HepG2 (cell line): ENCODE data around the gene FANCG. TPM values are rescaled to one million over a fixed set of nuclear protein-coding genes. Genes with fewer than 3 reads are reported as not detected.

Source experiments
- ARNT ChIP-seq: fragments of 450-650 bp; IDR thresholded peaks from 2 replicates; pipeline ENCODE4 v1.6.1; 2017
- BHLHE40 ChIP-seq: IDR thresholded peaks from 2 replicates; pipeline ENCODE4 v1.6.1; 2011; ENCODE audit warnings: low read length, improper control_type of control experiment
- CAMTA2 ChIP-seq: sonication (generic); formaldehyde crosslinking; IDR thresholded peaks from 2 replicates; pipeline ENCODE4 v1.4.0; 2020; ENCODE audit warnings: mild to moderate bottlenecking, missing genetic modification reagents, borderline replicate concordance
- CEBPG ChIP-seq: IDR thresholded peaks from 2 replicates; pipeline ENCODE4 v1.6.1; 2016
- EZH2 ChIP-seq: conservative IDR thresholded peaks from 2 replicates; pipeline ENCODE4 v1.6.1; 2012; ENCODE audit warnings: mild to moderate bottlenecking, low read depth, low read length, moderate library complexity
- HIC2 ChIP-seq: sonication (generic); formaldehyde crosslinking; IDR thresholded peaks from 2 replicates; pipeline ENCODE4 v1.9.0; 2022; ENCODE audit warnings: low read depth, missing genetic modification reagents
- IKZF1 ChIP-seq: fragments of 450-650 bp; IDR thresholded peaks from 2 replicates; pipeline ENCODE4 v1.7.1; 2016
- MBD4 ChIP-seq: IDR thresholded peaks from 2 replicates; pipeline ENCODE4 v1.6.1; 2012; ENCODE audit warnings: low read length, inconsistent platforms, borderline replicate concordance
- PAX8 ChIP-seq: sonication (generic); formaldehyde crosslinking; IDR thresholded peaks from 2 replicates; pipeline ENCODE4 v1.8.0; 2022; ENCODE audit warnings: mild to moderate bottlenecking, missing genetic modification reagents, borderline replicate concordance
- REXO4 ChIP-seq: sonication (generic); formaldehyde crosslinking; IDR thresholded peaks from 2 replicates; pipeline ENCODE4 v1.8.0; 2022; ENCODE audit warnings: missing genetic modification reagents, mild to moderate bottlenecking, borderline replicate concordance
- RFXANK ChIP-seq: IDR thresholded peaks from 2 replicates; pipeline ENCODE4 v1.6.1; 2016
- SIX1 ChIP-seq: sonication (generic); formaldehyde crosslinking; IDR thresholded peaks from 2 replicates; pipeline ENCODE4 v1.4.0; 2020; ENCODE audit warnings: missing genetic modification reagents, borderline replicate concordance
- SOX13 ChIP-seq, 3 experiments: fragments of 450-650 bp in 1 of 3; sonication (generic) in 1 of 3; formaldehyde crosslinking in 1 of 3; IDR thresholded peaks in 2 of 3; conservative IDR thresholded peaks in 1 of 3; 2 replicates each; pipeline versions ENCODE4 v1.5.0 to v1.6.1; 2016 to 2020; ENCODE audit warnings: antibody characterized with exemption in 1 of 3, mild to moderate bottlenecking in 1 of 3, missing compliant biosample characterization in 1 of 3, missing genetic modification reagents in 1 of 3, moderate library complexity in 1 of 3
- SOX5 ChIP-seq: IDR thresholded peaks from 2 replicates; pipeline ENCODE4 v1.6.1; 2016; ENCODE audit warnings: borderline replicate concordance
- U2AF1 ChIP-seq: fragments of 200-400 bp; formaldehyde crosslinking; optimal IDR thresholded peaks from 2 replicates; pipeline ENCODE3; 2017; ENCODE audit warnings: mild to moderate bottlenecking, low read depth, low read length
- ZMAT3 ChIP-seq: sonication (generic); formaldehyde crosslinking; conservative IDR thresholded peaks from 2 replicates; pipeline ENCODE4 v1.7.0; 2021; ENCODE audit warnings: missing genetic modification reagents
- ZNF30 ChIP-seq: sonication (generic); formaldehyde crosslinking; IDR thresholded peaks from 2 replicates; pipeline ENCODE4 v1.5.0; 2020; ENCODE audit warnings: mild to moderate bottlenecking, missing genetic modification reagents
- ZNF354B ChIP-seq: sonication (generic); formaldehyde crosslinking; IDR thresholded peaks from 2 replicates; pipeline ENCODE4 v1.8.0; 2022; ENCODE audit warnings: mild to moderate bottlenecking, missing genetic modification reagents
- ZNF44 ChIP-seq: sonication (generic); formaldehyde crosslinking; IDR thresholded peaks from 2 replicates; pipeline ENCODE4 v1.5.1; 2020; ENCODE audit warnings: mild to moderate bottlenecking, missing genetic modification reagents
- ZNF503 ChIP-seq: sonication (generic); formaldehyde crosslinking; IDR thresholded peaks from 2 replicates; pipeline ENCODE4 v1.4.0; 2020; ENCODE audit warnings: missing genetic modification reagents
- ZNF510 ChIP-seq: sonication (generic); formaldehyde crosslinking; IDR thresholded peaks from 2 replicates; pipeline ENCODE4 v1.4.0; 2020; ENCODE audit warnings: low read depth, mild to moderate bottlenecking, missing genetic modification reagents
- ZNF644 ChIP-seq: IDR thresholded peaks from 2 replicates; pipeline ENCODE4 v1.6.1; 2016; ENCODE audit warnings: low read depth
- ZNF766 ChIP-seq: sonication (generic); formaldehyde crosslinking; IDR thresholded peaks from 2 replicates; pipeline ENCODE4 v1.5.0; 2020; ENCODE audit warnings: missing genetic modification reagents, borderline replicate concordance
- ZSCAN31 ChIP-seq: sonication (generic); formaldehyde crosslinking; IDR thresholded peaks from 2 replicates; pipeline ENCODE4 v1.5.0; 2020; ENCODE audit warnings: low read depth, mild to moderate bottlenecking, missing genetic modification reagents
- polyA plus RNA-seq, 8 experiments: library from polyadenylated mRNA; depleted of rRNA in 3 of 8; stranded (reverse) in 7 of 8; unstranded in 1 of 8; fragments of >200 nt; fragmentation: Illumina TruSeq in 4 of 8; extraction: Trizol in 4 of 8; gene quantifications; 2 replicates each; pipeline versions ENCODE4 v1.2.1 to v1.2.3, GENCODE V29; 2011 to 2016; ENCODE audit warnings: low read depth in 4 of 8, missing spikeins in 1 of 8, mixed read lengths in 1 of 8; ENCODE audit not compliant: insufficient read depth in 1 of 8
- total RNA-seq, 5 experiments: library from RNA; depleted of rRNA; stranded (reverse); fragments of >200 nt; fragmentation: Illumina TruSeq; extraction: Trizol; gene quantifications; 2 replicates each; pipeline ENCODE4 v1.2.3, GENCODE V29; 2016; ENCODE audit warnings: low read depth in 1 of 5
- TF ChIP-seq, protein P1 (sequence below): sonication (generic); formaldehyde crosslinking; IDR thresholded peaks from 2 replicates; pipeline ENCODE4 v1.8.0; 2022; ENCODE audit warnings: low read depth, missing genetic modification reagents

The FANCG gene
- total and polyA plus RNA-seq, 2 of the 13 experiments (the other 11 are each of a cell fraction or from before 2014, with no cell fraction given) = 14.4 to 45.1 TPM

- TF ChIP-seq HIC2 (CRISPR knock-in tag) (no peak), ARNT (no peak), ZNF644 (no peak), CAMTA2 (CRISPR knock-in tag) (no peak), ZMAT3 (CRISPR knock-in tag) (peak; percentile 78), ZSCAN31 (peak; percentile 81), CEBPG (CRISPR knock-in tag) (peak; percentile 27; the same call in 1 of the 2 replicates), ZNF354B (CRISPR knock-in tag) (no peak), ZNF44 (CRISPR knock-in tag) (no peak; the same call in 1 of the 2 replicates), BHLHE40 (0 out of 2 replicates have a peak, but pooled peaks have one; percentile 5), ZNF510 (CRISPR knock-in tag) (no peak), U2AF1 (no peak), REXO4 (no peak), ZNF503 (CRISPR knock-in tag) (0 out of 2 replicates have a peak, but pooled peaks have one; percentile 64), IKZF1 (no peak), MBD4 (no peak), PAX8 (CRISPR knock-in tag) (no peak), ZNF766 (peak; percentile 96), SIX1 (no peak), SOX5 (CRISPR knock-in tag) (peak; percentile 71; the same call in 1 of the 2 replicates), EZH2 (no peak), SOX13 (IDR thresholded peaks at IDR 0.05) (no peak; the same call in 1 of the 2 replicates), SOX13 (CRISPR knock-in tag; conservative IDR thresholded peaks at IDR 0.05 in 1 of 2, IDR thresholded peaks at IDR 0.05 in 1 of 2) (peak in 1 of 2 experiments; percentile 36; a peak in 1 of 4 replicates), ZNF30 (CRISPR knock-in tag) (no peak), RFXANK (CRISPR knock-in tag) (peak; percentile 85)
- TF ChIP-seq, protein P1, sequence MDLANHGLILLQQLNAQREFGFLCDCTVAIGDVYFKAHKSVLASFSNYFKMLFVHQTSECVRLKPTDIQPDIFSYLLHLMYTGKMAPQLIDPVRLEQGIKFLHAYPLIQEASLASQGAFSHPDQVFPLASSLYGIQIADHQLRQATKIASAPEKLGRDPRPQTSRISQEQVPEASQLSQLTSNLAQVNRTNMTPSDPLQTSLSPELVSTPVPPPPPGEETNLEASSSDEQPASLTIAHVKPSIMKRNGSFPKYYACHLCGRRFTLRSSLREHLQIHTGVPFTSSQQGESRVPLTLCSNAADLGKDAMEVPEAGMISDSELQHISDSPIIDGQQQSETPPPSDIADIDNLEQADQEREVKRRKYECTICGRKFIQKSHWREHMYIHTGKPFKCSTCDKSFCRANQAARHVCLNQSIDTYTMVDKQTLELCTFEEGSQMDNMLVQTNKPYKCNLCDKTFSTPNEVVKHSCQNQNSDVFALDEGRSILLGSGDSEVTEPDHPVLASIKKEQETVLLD = peak; percentile 75
These were observed 23.3 kb upstream of the FANCG start, which contains the start of gene STOML2 (continued) for GRCh38 chr9:35102769-35103659.
